A204.1 (cell line): ENCODE measurements around the gene PI4KA.
"Not testable (repeated sequence)": the region's sequence is repeated elsewhere in the genome, so short reads cannot be mapped to it uniquely, and the experiment has no call there.

Experiments used
- FAIRE-seq: peaks from 2 replicates; lab custom pipeline; 2012; peaks lifted over from hg19 to GRCh38; lab: Jason Lieb, UNC

Gene PI4KA

GRCh38 chr22:20858615-20859416 lies at the start of gene PI4KA, which contains the start of gene SNAP29:
TSS of gene PI4KA (minus strand) at chr22:20858811. CDS start at chr22:20858725, 86 bp downstream.
TSS of gene SNAP29 (plus strand) at chr22:20859007. CDS start at chr22:20859111, 104 bp downstream.
- no peak for FAIRE-seq

- no peak for FAIRE-seq
Measured at GRCh38 chr22:20906387-20906767, 47.8 kb upstream of the PI4KA start.

- FAIRE-seq: no peak
Measured at GRCh38 chr22:20905415-20906386, 47.1 kb upstream of the PI4KA start.

GRCh38 chr22:20904980-20905355 lies 46.4 kb upstream of the PI4KA start:
- FAIRE-seq: no peak

GRCh38 chr22:20904008-20904979 lies 45.7 kb upstream of the PI4KA start:
- no peak for FAIRE-seq

- FAIRE-seq: no peak
Measured at GRCh38 chr22:20903093-20903492, 44.5 kb upstream of the PI4KA start.

- FAIRE-seq: not testable (repeated sequence)
Measured at GRCh38 chr22:20901093-20902033, 42.8 kb upstream of the PI4KA start.

- no peak for FAIRE-seq
Measured at GRCh38 chr22:20899827-20900423, 41.3 kb upstream of the PI4KA start.

GRCh38 chr22:20897737-20898136 lies 39.1 kb upstream of the PI4KA start:
- not testable (repeated sequence) for FAIRE-seq

GRCh38 chr22:20890975-20891374 lies 32.4 kb upstream of the PI4KA start:
- FAIRE-seq: no peak

- FAIRE-seq: no peak
Measured at GRCh38 chr22:20889904-20890540, 31.4 kb upstream of the PI4KA start.

GRCh38 chr22:20889025-20889704 lies 30.6 kb upstream of the PI4KA start:
- no peak for FAIRE-seq

- no peak for FAIRE-seq
Measured at GRCh38 chr22:20887375-20887774, 28.8 kb upstream of the PI4KA start.

GRCh38 chr22:20885557-20886323 lies 27.1 kb upstream of the PI4KA start:
- FAIRE-seq: peak; percentile 9

GRCh38 chr22:20885017-20885556 lies 26.5 kb upstream of the PI4KA start:
- no peak for FAIRE-seq

- no peak for FAIRE-seq
Measured at GRCh38 chr22:20884454-20884853, 25.8 kb upstream of the PI4KA start.

- FAIRE-seq: no peak
Measured at GRCh38 chr22:20882855-20883254, 24.2 kb upstream of the PI4KA start.
